MCF 10A (cell line): ENCODE measurements around the gene MAPK14. TPM values are rescaled to one million over a fixed set of nuclear protein-coding genes. Genes with fewer than 3 reads are reported as not detected.
A peak's percentile ranks its signal among the peaks of the same experiment; 100 is the strongest.

ENCODE experiments used
- BruUV-seq: library from RNA; stranded (reverse); fragments of 400-500 nt; replicated peaks from 2 replicates; lab custom pipeline; 2021; lab: Mats Ljungman, UMichigan
- CTCF ChIA-PET: fragments of 300-600 bp; sonication (Branson Sonifier 250); formaldehyde crosslinking; extraction: SDS; loops from one replicate; lab custom pipeline; 2021; ENCODE audit warnings: antibody characterized with exemption, inconsistent platforms; lab: Yijun Ruan, JAX
- POLR2A ChIA-PET: fragments of 300-600, 350-650 bp; sonication (Branson Sonifier 250); formaldehyde crosslinking; extraction: SDS; loops from one replicate; lab custom pipeline; 2020; ENCODE audit warnings: antibody characterized with exemption, inconsistent platforms; lab: Yijun Ruan, JAX
- DNase-seq: peaks from one replicate; pipeline ENCODE4 v3.0.0-alpha.2; 2018; ENCODE audit not compliant: unreplicated experiment
- H3K27ac Mint-ChIP-seq: one replicate; pipeline ENCODE4 v1.8.0; 2022; ENCODE audit warnings: mild to moderate bottlenecking, low read depth, mixed read lengths; ENCODE audit not compliant: unreplicated experiment
- H3K27me3 Mint-ChIP-seq: one replicate; pipeline ENCODE4 v1.8.0; 2022; ENCODE audit warnings: mixed read lengths; ENCODE audit not compliant: insufficient read depth, unreplicated experiment
- H3K36me3 Mint-ChIP-seq: one replicate; pipeline ENCODE4 v1.8.0; 2022; ENCODE audit warnings: mild to moderate bottlenecking, moderate library complexity, mixed read lengths; ENCODE audit not compliant: insufficient read depth, unreplicated experiment
- H3K4me1 Mint-ChIP-seq: one replicate; pipeline ENCODE4 v1.8.0; 2022; ENCODE audit warnings: mixed read lengths; ENCODE audit not compliant: insufficient read depth, unreplicated experiment
- H3K4me3 Mint-ChIP-seq: one replicate; pipeline ENCODE4 v1.8.0; 2022; ENCODE audit warnings: mild to moderate bottlenecking, moderate library complexity, mixed read lengths; ENCODE audit not compliant: unreplicated experiment
- H3K9me3 Mint-ChIP-seq: one replicate; pipeline ENCODE4 v1.8.0; 2022; ENCODE audit warnings: mixed read lengths; ENCODE audit not compliant: unreplicated experiment
- intact Hi-C: fragments of 100-400 bp; cut with micrococcal nuclease; formaldehyde crosslinking; loops from 2 replicates; pipeline ENCODE4 v1.14.1; 2022
- total RNA-seq: library from RNA; stranded (reverse); gene quantifications from 2 replicates; pipeline ENCODE4 v1.2.3, GENCODE V29; 2022
- TF ChIP-seq, protein P1 (sequence below): fragments of 200-600 bp; IDR thresholded peaks from one replicate; pipeline ENCODE4 v1.8.0; 2022; ENCODE audit warnings: antibody characterized with exemption, mild to moderate bottlenecking; ENCODE audit not compliant: unreplicated experiment

The MAPK14 gene
- total RNA-seq, 1 experiment from 2014 or later, result 42.9 TPM

DNA sequence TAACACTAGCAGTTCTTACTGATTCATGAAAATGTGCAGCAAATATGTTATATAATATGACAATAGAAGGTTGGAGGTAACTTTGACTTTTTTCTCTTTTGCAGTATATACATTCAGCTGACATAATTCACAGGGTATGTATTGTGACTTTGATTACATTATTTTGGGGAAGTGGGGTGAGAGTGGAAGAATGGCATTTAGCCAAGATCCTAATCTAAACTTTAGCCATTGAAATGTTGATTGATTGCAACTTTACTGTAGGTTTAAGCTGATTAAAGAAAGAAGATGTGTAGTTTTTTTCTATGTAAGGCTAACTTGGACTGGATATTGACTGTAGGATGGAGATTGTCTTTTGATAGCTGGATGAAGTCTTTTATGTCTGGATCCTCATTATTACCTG, 46.0 kb downstream of the MAPK14 start:
- no peaks in the 10 kb centered on the region for H3K9me3 Mint-ChIP-seq
- DNase-seq, result no peak
- POLR2A ChIA-PET, result interaction anchor here (0.7 to 1.6 kb wide), 3 partner anchors 11 to 45 kb away, joined by 3 to 11 read pairs (median 4); partner anchors contain the start of gene MAPK14

DNA sequence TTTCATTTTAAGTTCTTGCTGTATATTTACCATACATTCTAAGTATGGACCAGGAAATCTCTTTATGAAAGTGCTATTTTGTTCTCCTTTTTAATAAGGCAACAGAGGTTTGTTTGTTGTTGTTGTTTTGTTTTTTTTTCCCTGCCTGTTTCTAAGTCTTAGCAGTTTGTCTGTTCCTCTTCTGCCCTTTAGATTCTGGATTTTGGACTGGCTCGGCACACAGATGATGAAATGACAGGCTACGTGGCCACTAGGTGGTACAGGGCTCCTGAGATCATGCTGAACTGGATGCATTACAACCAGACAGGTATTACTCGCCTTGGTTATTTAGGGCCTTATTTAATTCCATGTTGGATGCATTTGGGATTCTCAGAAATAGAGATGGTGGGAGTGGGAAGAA, 48.0 kb downstream of the MAPK14 start:
- intact Hi-C loops, result no loop called here
- no peaks in the 10 kb centered on the region for H3K27me3 Mint-ChIP-seq
- H3K27ac Mint-ChIP-seq, result peak overlapping the region; percentile 46
- no TSS peak for BruUV-seq
- peaks cover 2% of the 10 kb centered on the region for H3K9me3 Mint-ChIP-seq
- TF ChIP-seq, protein P1, sequence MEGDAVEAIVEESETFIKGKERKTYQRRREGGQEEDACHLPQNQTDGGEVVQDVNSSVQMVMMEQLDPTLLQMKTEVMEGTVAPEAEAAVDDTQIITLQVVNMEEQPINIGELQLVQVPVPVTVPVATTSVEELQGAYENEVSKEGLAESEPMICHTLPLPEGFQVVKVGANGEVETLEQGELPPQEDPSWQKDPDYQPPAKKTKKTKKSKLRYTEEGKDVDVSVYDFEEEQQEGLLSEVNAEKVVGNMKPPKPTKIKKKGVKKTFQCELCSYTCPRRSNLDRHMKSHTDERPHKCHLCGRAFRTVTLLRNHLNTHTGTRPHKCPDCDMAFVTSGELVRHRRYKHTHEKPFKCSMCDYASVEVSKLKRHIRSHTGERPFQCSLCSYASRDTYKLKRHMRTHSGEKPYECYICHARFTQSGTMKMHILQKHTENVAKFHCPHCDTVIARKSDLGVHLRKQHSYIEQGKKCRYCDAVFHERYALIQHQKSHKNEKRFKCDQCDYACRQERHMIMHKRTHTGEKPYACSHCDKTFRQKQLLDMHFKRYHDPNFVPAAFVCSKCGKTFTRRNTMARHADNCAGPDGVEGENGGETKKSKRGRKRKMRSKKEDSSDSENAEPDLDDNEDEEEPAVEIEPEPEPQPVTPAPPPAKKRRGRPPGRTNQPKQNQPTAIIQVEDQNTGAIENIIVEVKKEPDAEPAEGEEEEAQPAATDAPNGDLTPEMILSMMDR, result peak; percentile 9
- H3K4me3 Mint-ChIP-seq, result no peak overlapping the region
- peaks cover 69% of the 10 kb centered on the region for H3K36me3 Mint-ChIP-seq
- ChIA-PET POLR2A (interaction anchor here (0.6 kb wide), 1 partner anchor 506 kb away, joined by 3 read pairs; no protein-coding TSS in a partner anchor), CTCF (interaction anchor here (0.6 to 4.2 kb wide), 4 partner anchors 8 to 40 kb away, joined by 3 to 44 read pairs (median 4); no protein-coding TSS in a partner anchor)
- DNase-seq, result peak; percentile 25
- no peaks in the 10 kb centered on the region for H3K4me1 Mint-ChIP-seq

More for the DNA sequence above, 46.0 kb downstream of the MAPK14 start:
- TF ChIP-seq, protein P1, result no peak
- no TSS peak for BruUV-seq
- Mint-ChIP-seq H3K27ac (no peak overlapping the region), H3K27me3 (no peaks in the 10 kb centered on the region), H3K4me1 (no peaks in the 10 kb centered on the region), H3K36me3 (peaks cover 48% of the 10 kb centered on the region), H3K4me3 (no peak overlapping the region)
- intact Hi-C loops, result no loop called here
- CTCF ChIA-PET, result interaction anchor here (0.6 to 1.8 kb wide), 3 partner anchors 21 to 398 kb away, joined by 3 to 12 read pairs (median 3); no protein-coding TSS in a partner anchor

DNA sequence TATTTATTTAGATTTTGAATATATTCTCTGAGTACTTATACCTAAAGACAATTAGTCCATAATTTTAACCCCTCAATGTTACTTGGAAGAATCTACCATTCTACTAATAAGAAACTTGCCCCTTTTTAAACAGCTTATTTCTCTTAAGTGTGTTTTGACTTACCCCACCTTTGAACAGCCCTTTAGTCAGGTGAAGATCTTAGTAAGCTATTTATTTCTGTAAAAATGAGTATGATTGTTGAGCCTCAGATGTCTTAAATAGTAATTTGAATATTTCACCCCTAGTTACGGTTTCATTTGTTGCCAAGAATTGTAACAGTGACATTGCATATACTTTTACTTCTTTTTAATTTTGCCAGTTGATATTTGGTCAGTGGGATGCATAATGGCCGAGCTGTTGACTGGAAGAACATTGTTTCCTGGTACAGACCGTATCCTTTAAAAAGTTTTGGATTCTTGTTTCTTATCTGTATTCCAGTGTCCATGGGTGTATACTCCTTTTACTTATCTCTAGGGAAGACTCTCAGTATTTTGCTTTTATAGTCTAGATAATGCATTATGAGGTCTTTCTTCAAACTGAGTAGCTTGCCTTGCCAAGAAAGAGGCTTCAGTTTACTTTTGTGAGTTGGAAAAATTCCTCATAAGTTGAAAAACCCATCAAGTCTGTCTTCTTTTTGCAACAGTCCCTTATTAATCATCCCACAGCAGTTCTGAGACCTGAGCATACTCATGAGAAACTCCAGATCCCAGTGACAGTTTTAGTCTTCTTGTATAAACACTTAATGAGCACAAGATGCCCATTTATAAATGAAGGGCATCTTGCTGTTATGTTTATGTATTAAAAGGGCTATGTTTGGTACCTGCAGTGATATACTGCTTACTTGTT, 48.8 kb downstream of the MAPK14 start:
- TSS peak; percentile 17 for BruUV-seq
- H3K27ac Mint-ChIP-seq, result no peak overlapping the region
- TF ChIP-seq, protein P1, result no peak
- no peak for DNase-seq
- peaks cover 10% of the 10 kb centered on the region for H3K9me3 Mint-ChIP-seq
- H3K4me3 Mint-ChIP-seq, result no peak overlapping the region
- ChIA-PET CTCF (interaction anchor here (0.7 to 4.2 kb wide), 3 partner anchors 9 to 41 kb away, joined by 3 to 44 read pairs (median 3); no protein-coding TSS in a partner anchor), POLR2A (interaction anchor here (0.6 to 2.5 kb wide), 3 partner anchors 17 to 506 kb away, joined by 3 to 7 read pairs (median 6); partner anchors contain the start of gene MAPK14)
- peaks cover 75% of the 10 kb centered on the region for H3K36me3 Mint-ChIP-seq
- no peaks in the 10 kb centered on the region for H3K27me3 Mint-ChIP-seq
- intact Hi-C loops, result no loop called here
- H3K4me1 Mint-ChIP-seq, result no peaks in the 10 kb centered on the region

DNA sequence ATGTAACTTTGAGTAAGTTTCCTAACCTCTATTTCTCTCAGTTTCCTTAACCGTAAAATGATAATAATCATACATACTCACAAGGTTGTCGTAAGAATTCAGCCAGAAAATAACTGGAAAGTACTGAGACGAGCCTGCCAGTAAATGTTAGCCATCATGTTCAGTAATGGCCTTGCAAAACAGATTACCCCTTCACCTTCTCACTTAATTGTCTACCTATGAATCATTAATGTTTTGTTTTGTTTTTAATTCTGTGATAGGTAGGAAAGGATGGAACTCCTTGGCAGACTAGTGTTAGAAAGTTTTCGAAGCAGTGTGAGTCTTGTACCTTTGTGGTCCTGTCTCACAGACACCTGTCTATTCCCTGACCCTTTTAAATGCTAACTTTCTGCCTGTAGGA, 50.6 kb downstream of the MAPK14 start:
- CTCF ChIA-PET, result interaction anchor here (4.2 kb wide), 1 partner anchor 17 kb away, joined by 44 read pairs; no protein-coding TSS in a partner anchor
- Mint-ChIP-seq H3K27ac (no peak overlapping the region), H3K4me1 (no peaks in the 10 kb centered on the region), H3K27me3 (no peaks in the 10 kb centered on the region), H3K9me3 (peaks cover 11% of the 10 kb centered on the region), H3K4me3 (no peak overlapping the region), H3K36me3 (peaks cover 82% of the 10 kb centered on the region)
- TF ChIP-seq, protein P1, result no peak
- no TSS peak for BruUV-seq
- intact Hi-C loops, result no loop called here
- DNase-seq, result no peak
- POLR2A ChIA-PET, result interaction anchor here (0.6 to 2.5 kb wide), 6 partner anchors 9 to 281 kb away, joined by 3 to 7 read pairs (median 4); partner anchors contain the start of genes CLPS and MAPK14
